HEK293 (cell line): ENCODE measurements around the gene CARNS1.
A peak's percentile ranks its signal among the peaks of the same experiment; 100 is the strongest.

ENCODE experiments used
- CTCF ChIA-PET: fragments of 350-600 bp; formaldehyde crosslinking; extraction: SDS; loops from one replicate; lab custom pipeline; 2021; ENCODE audit warnings: antibody characterized with exemption; lab: Yijun Ruan, JAX
- POLR2A ChIA-PET: fragments of 300-600 bp; formaldehyde crosslinking; extraction: SDS; loops from one replicate; lab custom pipeline; 2020; ENCODE audit warnings: antibody characterized with exemption, inconsistent platforms; lab: Yijun Ruan, JAX
- H3K27ac ChIP-seq: fragments of 200-500 bp; sonication (Bioruptor generic); 2 replicates; pipeline ENCODE4 v1.5.1; 2014; ENCODE audit warnings: low read depth, low read length, control low read depth, inconsistent platforms; ENCODE audit errors: extremely low read depth
- H3K36me3 ChIP-seq, 2 experiments: fragments of 200-500 bp in 1 of 2; sonication (Bioruptor generic) in 1 of 2; 1 replicate in 1 of 2; 2 replicates in 1 of 2; pipeline ENCODE4 v1.5.1; 2014 to 2017; ENCODE audit warnings: inconsistent platforms in 2 of 2, low read length in 2 of 2; ENCODE audit not compliant: control insufficient read depth in 2 of 2, insufficient read depth in 1 of 2
- H3K4me1 ChIP-seq: fragments of 200-500 bp; sonication (Bioruptor generic); 2 replicates; pipeline ENCODE4 v1.5.1; 2014; ENCODE audit warnings: mild to moderate bottlenecking, low read length, inconsistent platforms; ENCODE audit not compliant: control insufficient read depth, insufficient read depth
- H3K4me3 ChIP-seq: 2 replicates; pipeline ENCODE4 v1.5.1; 2011; ENCODE audit warnings: low read depth, mild to moderate bottlenecking, control low read depth, low read length, moderate library complexity
- H3K9me3 ChIP-seq: fragments of 200-500 bp; sonication (Bioruptor generic); 2 replicates; pipeline ENCODE4 v1.5.1; 2014; ENCODE audit warnings: low read depth, low read length, inconsistent platforms; ENCODE audit not compliant: control insufficient read depth, insufficient read depth
- CTCF ChIP-seq: fragments of 450-650 bp; formaldehyde crosslinking; IDR thresholded peaks from 2 replicates; pipeline ENCODE4 v1.5.1; 2016; ENCODE audit warnings: missing biosample characterization, missing genetic modification characterization
- INSM2 ChIP-seq: fragments of 450-650 bp; formaldehyde crosslinking; IDR thresholded peaks from 2 replicates; pipeline ENCODE4 v1.5.1; 2016; ENCODE audit warnings: missing biosample characterization, missing genetic modification characterization
- KLF7 ChIP-seq: fragments of 450-650 bp; formaldehyde crosslinking; IDR thresholded peaks from 2 replicates; pipeline ENCODE4 v1.5.1; 2016; ENCODE audit warnings: missing biosample characterization, missing genetic modification characterization, borderline replicate concordance
- PATZ1 ChIP-seq: fragments of 450-650 bp; formaldehyde crosslinking; IDR thresholded peaks from 2 replicates; pipeline ENCODE4 v1.5.1; 2016; ENCODE audit warnings: missing biosample characterization, missing genetic modification characterization
- PBX3 ChIP-seq: sonication (generic); formaldehyde crosslinking; IDR thresholded peaks from 2 replicates; pipeline ENCODE4 v1.8.1; 2022; ENCODE audit warnings: mild to moderate bottlenecking, moderate library complexity, missing genetic modification reagents
- SP2 ChIP-seq: fragments of 450-650 bp; formaldehyde crosslinking; IDR thresholded peaks from 2 replicates; pipeline ENCODE4 v1.5.1; 2016; ENCODE audit warnings: missing biosample characterization, missing genetic modification characterization
- YY2 ChIP-seq: fragments of 450-650 bp; formaldehyde crosslinking; IDR thresholded peaks from 2 replicates; pipeline ENCODE4 v1.5.1; 2016; ENCODE audit warnings: missing biosample characterization, missing genetic modification characterization
- ZBTB11 ChIP-seq: fragments of 450-650 bp; formaldehyde crosslinking; conservative IDR thresholded peaks from 2 replicates; pipeline ENCODE4 v1.5.1; 2016; ENCODE audit warnings: low read depth, missing biosample characterization, missing genetic modification characterization
- ZBTB20 ChIP-seq: fragments of 450-650 bp; formaldehyde crosslinking; IDR thresholded peaks from 2 replicates; pipeline ENCODE4 v1.5.1; 2016; ENCODE audit warnings: missing biosample characterization, missing genetic modification characterization
- ZBTB44 ChIP-seq: fragments of 450-650 bp; IDR thresholded peaks from 2 replicates; pipeline ENCODE4 v1.5.1; 2018; ENCODE audit warnings: missing biosample characterization, mild to moderate bottlenecking, missing genetic modification characterization
- ZBTB6 ChIP-seq: fragments of 450-650 bp; formaldehyde crosslinking; IDR thresholded peaks from 2 replicates; pipeline ENCODE4 v1.5.1; 2017; ENCODE audit warnings: missing biosample characterization, missing genetic modification characterization
- ZNF341 ChIP-seq: fragments of 450-650 bp; formaldehyde crosslinking; IDR thresholded peaks from 2 replicates; pipeline ENCODE4; 2016; ENCODE audit warnings: low read depth, missing biosample characterization, missing genetic modification characterization
- ZNF433 ChIP-seq: fragments of 450-650 bp; formaldehyde crosslinking; IDR thresholded peaks from 2 replicates; pipeline ENCODE4 v1.5.1; 2016; ENCODE audit warnings: missing biosample characterization, missing genetic modification characterization, low read depth
- ZNF521 ChIP-seq: fragments of 450-650 bp; formaldehyde crosslinking; IDR thresholded peaks from 2 replicates; pipeline ENCODE4 v1.5.1; 2017; ENCODE audit warnings: missing biosample characterization, mild to moderate bottlenecking, missing genetic modification characterization
- ZNF555 ChIP-seq: fragments of 450-650 bp; formaldehyde crosslinking; conservative IDR thresholded peaks from 2 replicates; pipeline ENCODE4 v1.5.1; 2017; ENCODE audit warnings: missing biosample characterization, mild to moderate bottlenecking, missing genetic modification characterization, inconsistent platforms
- ZNF596 ChIP-seq: fragments of 450-650 bp; IDR thresholded peaks from 2 replicates; pipeline ENCODE4 v1.5.0; 2018; ENCODE audit warnings: missing biosample characterization, mild to moderate bottlenecking, missing genetic modification characterization, moderate library complexity
- ZNF600 ChIP-seq: fragments of 450-650 bp; formaldehyde crosslinking; IDR thresholded peaks from 2 replicates; pipeline ENCODE4 v1.5.1; 2016; ENCODE audit warnings: missing biosample characterization, missing genetic modification characterization
- ZNF624 ChIP-seq: fragments of 450-650 bp; formaldehyde crosslinking; IDR thresholded peaks from 2 replicates; pipeline ENCODE4 v1.5.1; 2017; ENCODE audit warnings: missing biosample characterization, missing genetic modification characterization
- ZNF626 ChIP-seq: fragments of 450-650 bp; sonication (Bioruptor Pico); formaldehyde crosslinking; IDR thresholded peaks from 2 replicates; pipeline ENCODE4 v1.5.1; 2018; ENCODE audit warnings: missing biosample characterization, missing genetic modification characterization, inconsistent platforms

Gene CARNS1

GRCh38 chr11:67439321-67440228, 24.1 kb downstream of the CARNS1 start:
- H3K27ac ChIP-seq, result no peak overlapping the region
- no peaks in the 10 kb centered on the region for H3K9me3 ChIP-seq
- no peak overlapping the region for H3K4me3 ChIP-seq
- POLR2A ChIA-PET, result interaction anchor here (0.6 to 2.6 kb wide), 8 partner anchors 10 to 43 kb away, joined by 3 to 11 read pairs (median 5); partner anchors contain the start of genes PPP1CA, RPS6KB2 and TMEM134
- H3K4me1 ChIP-seq, result no peaks in the 10 kb centered on the region
- CTCF ChIA-PET, result interaction anchor here (0.6 to 1.0 kb wide), 2 partner anchors 20 to 58 kb away, joined by 3 to 5 read pairs; no protein-coding TSS in a partner anchor
- TF ChIP-seq SP2, result peak; percentile 20; the same call in 1 of the 2 replicates
- TF ChIP-seq ZNF555 (tag by site-specific recombination), result no peak
- TF ChIP-seq INSM2 (tag by site-specific recombination), result no peak
- TF ChIP-seq KLF7, result no peak
- peak; percentile 71 for TF ChIP-seq ZNF600 (tag by site-specific recombination)
- no peak for TF ChIP-seq ZNF624
- TF ChIP-seq ZNF596 (tag by site-specific recombination), result no peak
- no peak for TF ChIP-seq ZNF521
- peak; percentile 44; the same call in 1 of the 2 replicates for TF ChIP-seq PATZ1 (tag by site-specific recombination)
- no peak for TF ChIP-seq ZBTB20 (tag by site-specific recombination)
- TF ChIP-seq ZBTB44 (tag by site-specific recombination), result no peak
- 0 out of 2 replicates have a peak, but pooled peaks have one; percentile 17 for TF ChIP-seq ZBTB11 (tag by site-specific recombination)
- no peak for TF ChIP-seq YY2
- TF ChIP-seq ZBTB6 (tag by site-specific recombination), result no peak
- peak; percentile 42; the same call in 1 of the 2 replicates for TF ChIP-seq CTCF (tag by site-specific recombination)
- no peak for TF ChIP-seq ZNF626 (tag by site-specific recombination)
- TF ChIP-seq ZNF341 (tag by site-specific recombination), result 0 out of 2 replicates have a peak, but pooled peaks have one; percentile 33
- no peak for TF ChIP-seq PBX3
- TF ChIP-seq ZNF433 (tag by site-specific recombination), result no peak
- H3K36me3 ChIP-seq, result peaks cover 0 to 65% of the 10 kb centered on the region in 2 experiments; a peak in 1 of 3 replicates
